Measurements from ENCODE around the gene COA1.
"Not testable (repeated sequence)": the region's sequence is repeated elsewhere in the genome, so short reads cannot be mapped to it uniquely, and the experiment has no call there.

COA1 gene

GRCh38 chr7:43723007-43723341, 6.3 kb downstream of the COA1 start:
- TF ChIP-seq CTCF (IDR thresholded peaks at IDR 0.05; ENCODE audit: borderline replicate concordance, insufficient read depth, low read depth, low read length), result no peak
- H3K4me3 ChIP-seq (ENCODE audit: low read depth, low read length), result no peak overlapping the region

DNA sequence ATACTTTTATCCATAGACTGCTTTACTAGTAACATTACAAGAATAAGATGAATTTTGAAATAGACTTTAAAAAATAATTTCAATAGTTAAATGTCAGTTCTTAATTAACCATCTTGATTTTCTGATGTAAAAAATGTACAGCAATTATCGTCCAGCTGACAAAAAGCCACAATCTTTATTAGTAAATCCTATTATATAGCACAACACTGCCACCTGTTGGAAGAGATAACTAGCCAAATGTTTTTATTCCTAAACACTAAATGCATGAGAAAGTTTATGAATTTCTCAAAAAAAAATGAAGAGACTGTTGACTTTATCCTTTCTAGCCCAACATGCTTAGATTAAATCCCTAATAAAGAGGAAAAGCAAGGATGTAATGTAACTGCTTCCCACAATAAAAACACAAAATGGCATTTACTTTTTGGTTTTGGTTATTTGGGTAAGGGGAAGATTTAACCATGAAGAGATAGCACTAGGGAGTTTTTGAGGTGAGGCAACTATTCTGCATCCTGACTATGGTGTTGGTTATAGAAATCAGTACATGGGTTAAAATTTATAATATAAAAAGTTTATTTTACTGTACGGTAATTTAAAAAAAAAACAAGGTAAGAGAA, 8.0 kb downstream of the COA1 start:
- peak; percentile 25; the same call in 1 of the 2 replicates for TF ChIP-seq CTCF (IDR thresholded peaks at IDR 0.05; ENCODE audit: borderline replicate concordance, insufficient read depth, low read depth, low read length)
- H3K4me3 ChIP-seq (ENCODE audit: low read depth, low read length), result no peak overlapping the region

- H3K4me3 ChIP-seq (ENCODE audit: low read depth, low read length), result no peak overlapping the region
- TF ChIP-seq CTCF (IDR thresholded peaks at IDR 0.05; ENCODE audit: borderline replicate concordance, insufficient read depth, low read depth, low read length), result no peak
Measured at GRCh38 chr7:43716598-43716997, 12.7 kb downstream of the COA1 start.

DNA sequence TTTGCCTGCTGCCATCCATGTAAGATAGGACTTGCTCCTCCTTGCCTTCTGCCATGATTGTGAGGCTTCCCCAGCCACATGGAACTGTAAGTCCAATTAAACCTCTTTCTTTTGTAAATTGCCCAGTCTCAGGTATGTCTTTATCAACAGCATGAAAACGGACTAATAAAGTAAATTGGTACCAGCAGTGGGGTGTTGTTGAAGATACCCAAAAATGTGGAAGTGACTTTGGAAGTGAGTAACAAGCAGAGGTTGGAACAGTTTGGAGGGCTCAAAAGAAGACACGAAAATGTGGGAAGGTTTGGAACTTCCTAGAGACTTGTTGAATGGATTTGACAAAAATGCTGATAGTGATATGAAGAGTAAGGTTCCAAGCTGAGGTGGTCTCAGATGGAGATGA, 13.4 kb downstream of the COA1 start:
- H3K4me3 ChIP-seq (ENCODE audit: low read depth, low read length), result not testable (repeated sequence)

DNA sequence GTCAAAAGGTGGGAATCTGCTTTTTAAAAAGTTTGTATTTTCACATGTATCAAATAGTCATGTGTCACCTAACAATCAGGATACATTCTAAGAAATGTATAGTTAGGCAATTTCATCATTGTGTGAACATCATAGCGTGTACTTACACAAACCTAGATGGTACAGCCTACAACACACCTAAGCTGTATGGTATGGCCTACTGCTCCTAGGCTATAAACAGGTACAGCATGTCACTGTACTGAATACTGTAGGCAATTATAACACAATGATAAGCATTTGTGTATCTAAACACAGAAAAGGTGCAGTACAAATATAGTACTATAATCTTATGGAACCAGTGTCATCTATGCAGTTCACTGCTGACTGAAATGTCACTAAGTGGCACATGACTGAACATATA, 17.8 kb downstream of the COA1 start:
- H3K4me3 ChIP-seq (ENCODE audit: low read depth, low read length), result no peak overlapping the region
- no peak for TF ChIP-seq CTCF (IDR thresholded peaks at IDR 0.05; ENCODE audit: borderline replicate concordance, insufficient read depth, low read depth, low read length)

DNA sequence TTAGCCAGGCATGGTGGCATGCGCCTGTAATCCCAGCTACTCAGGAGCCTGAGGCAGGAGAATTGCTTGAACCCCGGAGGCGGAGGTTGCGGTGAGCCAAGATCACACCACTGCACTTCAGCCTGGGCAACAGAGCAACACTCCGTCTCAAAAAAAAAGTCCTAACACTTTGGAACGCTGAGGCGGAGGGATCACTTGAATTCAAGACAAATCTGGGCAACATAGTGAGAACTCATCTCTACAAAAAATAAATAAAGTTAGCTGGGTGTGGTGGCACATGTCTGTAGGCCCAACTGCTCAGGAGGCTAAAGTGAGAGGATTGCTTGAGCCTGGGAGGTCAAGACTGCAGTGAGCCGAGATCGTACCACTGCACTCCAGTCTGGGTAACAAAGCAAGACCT, 21.3 kb downstream of the COA1 start:
- H3K4me3 ChIP-seq (ENCODE audit: low read depth, low read length), result not testable (repeated sequence)

- no peak for TF ChIP-seq CTCF (IDR thresholded peaks at IDR 0.05; ENCODE audit: borderline replicate concordance, insufficient read depth, low read depth, low read length)
- H3K4me3 ChIP-seq (ENCODE audit: low read depth, low read length), result no peak overlapping the region
Measured at GRCh38 chr7:43703573-43703972, 25.8 kb downstream of the COA1 start.

DNA sequence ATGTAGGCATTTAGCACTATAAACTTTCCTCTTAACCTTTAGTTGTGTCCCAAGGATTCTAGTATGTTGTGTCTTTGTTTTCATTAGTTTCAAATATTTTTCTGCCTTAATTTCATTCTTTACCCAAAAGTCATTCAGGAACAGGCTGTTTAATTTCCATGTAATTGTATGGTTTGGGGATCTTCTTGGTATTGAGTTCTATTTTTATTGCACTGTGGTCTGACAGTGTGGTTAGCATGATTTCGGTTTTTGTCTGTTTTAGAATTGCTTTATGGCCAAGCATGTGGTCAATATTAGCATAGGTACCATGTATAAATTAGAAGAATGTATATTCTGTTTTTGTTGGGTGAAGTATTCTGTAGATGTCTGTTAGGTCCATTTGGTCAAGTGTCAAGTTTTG, 26.3 kb downstream of the COA1 start:
- no peak for TF ChIP-seq CTCF (IDR thresholded peaks at IDR 0.05; ENCODE audit: borderline replicate concordance, insufficient read depth, low read depth, low read length)
- no peak overlapping the region for H3K4me3 ChIP-seq (ENCODE audit: low read depth, low read length)
